ENCODE measurements around the gene SLC9A3.
A peak's percentile ranks its signal among the peaks of the same experiment; 100 is the strongest.

Gene SLC9A3

DNA sequence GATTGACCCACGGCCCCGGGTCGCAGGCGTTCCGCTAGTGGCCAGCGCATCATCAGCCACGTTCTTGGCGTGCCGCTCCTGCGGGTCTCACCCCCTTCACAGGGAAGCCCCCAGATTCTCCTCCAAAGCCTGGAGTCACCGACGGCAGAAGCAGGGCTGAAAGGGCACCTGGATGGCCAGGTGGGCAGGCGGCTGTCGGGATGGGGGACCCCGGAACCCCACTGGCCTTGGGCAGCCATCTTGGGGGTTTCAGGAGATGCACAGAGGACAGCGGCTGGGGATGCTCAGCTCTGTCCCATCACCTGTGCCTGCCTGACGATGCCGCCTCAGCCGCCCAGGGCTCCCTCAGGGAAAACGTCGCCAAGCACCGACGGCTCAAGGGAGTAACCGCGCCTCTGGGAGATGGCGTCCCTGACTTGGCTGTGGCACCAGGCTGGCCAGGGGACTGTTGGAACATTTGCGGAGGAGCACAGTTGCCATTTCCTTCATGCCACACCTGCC, 14.1 kb upstream of the SLC9A3 start:
- no peak for DNase-seq

DNA sequence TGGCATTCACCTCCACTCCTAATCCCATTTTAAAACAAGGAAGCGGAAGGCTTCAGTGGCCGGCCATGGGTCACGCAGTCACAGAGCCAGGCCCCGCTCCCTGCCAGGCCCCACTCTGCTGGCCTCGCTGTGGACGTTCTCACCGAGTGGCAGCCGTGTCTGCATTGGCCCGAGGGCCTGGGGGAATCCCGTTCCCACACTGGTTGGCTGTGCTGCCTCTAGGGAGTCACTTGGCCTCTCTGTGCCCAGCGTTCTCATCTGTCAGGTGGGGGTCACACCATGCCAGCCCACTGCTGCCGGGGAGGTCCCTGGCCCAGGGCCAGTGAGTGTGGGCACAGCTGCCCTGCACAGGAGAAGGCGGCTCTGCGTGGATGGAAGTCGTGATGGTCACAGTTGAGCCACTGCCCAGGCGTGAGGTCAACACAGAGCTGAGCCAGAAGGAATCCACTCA, 13.4 kb upstream of the SLC9A3 start:
- DNase-seq, result no peak

DNA sequence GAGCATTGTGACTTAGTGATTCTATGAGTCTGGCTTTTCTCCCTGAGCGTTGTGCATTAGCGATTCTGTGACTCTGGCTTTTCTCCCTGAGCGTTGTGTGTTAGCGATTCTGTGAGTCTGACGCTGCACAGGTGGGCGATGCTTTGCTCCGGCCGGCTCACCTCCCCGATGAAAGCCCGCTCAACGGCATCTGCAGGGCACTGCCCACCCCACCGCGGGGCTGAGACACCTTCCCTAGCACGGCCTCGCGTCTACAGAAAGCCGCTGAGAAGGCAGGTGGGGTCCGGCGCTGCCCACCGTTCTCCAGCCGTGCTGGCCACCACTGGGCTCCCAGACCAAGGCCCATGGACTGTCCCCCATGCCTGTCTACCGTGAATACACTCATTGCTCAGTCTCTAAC, 12.8 kb upstream of the SLC9A3 start:
- DNase-seq, result no peak

DNA sequence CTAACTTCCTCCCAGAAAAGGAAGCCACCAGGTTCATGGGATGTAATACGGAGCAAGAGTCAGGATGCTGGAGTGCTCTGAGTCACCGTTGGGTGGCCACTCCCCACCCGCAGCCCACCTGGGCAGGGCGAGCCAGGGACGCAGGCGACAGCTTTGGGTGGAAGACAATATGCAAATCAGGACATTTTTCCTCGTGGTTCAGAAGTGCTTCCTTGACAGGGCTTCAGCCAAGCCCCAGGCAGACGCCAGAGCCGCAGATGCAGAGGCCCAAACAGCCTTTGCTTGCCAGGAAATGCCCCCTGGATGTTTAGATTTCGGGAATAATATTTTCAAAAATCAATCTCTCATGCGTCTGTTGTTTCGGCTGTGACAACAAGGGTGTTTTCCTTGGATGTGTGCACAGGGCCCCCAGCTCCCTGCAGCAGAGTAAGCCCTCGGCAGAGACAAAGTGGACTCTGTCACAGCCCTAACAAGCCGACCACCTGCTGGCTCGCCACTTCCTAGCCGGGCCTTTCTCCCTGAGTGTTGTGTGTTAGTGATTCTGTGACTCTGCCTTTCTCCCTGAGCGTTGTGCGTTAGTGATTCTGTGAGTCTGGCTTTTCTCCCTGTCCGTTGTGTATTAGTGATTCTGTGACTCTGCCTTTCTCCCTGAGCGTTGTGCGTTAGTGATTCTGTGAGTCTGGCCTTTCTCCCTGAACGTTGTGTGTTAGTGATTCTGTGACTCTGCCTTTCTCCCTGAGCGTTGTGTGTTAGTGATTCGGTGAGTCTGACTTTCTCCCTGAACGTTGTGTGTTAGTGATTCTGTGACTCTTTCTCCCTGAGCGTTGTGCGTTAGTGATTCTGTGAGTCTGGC, 11.8 kb upstream of the SLC9A3 start:
- DNase-seq, result no peak

DNA sequence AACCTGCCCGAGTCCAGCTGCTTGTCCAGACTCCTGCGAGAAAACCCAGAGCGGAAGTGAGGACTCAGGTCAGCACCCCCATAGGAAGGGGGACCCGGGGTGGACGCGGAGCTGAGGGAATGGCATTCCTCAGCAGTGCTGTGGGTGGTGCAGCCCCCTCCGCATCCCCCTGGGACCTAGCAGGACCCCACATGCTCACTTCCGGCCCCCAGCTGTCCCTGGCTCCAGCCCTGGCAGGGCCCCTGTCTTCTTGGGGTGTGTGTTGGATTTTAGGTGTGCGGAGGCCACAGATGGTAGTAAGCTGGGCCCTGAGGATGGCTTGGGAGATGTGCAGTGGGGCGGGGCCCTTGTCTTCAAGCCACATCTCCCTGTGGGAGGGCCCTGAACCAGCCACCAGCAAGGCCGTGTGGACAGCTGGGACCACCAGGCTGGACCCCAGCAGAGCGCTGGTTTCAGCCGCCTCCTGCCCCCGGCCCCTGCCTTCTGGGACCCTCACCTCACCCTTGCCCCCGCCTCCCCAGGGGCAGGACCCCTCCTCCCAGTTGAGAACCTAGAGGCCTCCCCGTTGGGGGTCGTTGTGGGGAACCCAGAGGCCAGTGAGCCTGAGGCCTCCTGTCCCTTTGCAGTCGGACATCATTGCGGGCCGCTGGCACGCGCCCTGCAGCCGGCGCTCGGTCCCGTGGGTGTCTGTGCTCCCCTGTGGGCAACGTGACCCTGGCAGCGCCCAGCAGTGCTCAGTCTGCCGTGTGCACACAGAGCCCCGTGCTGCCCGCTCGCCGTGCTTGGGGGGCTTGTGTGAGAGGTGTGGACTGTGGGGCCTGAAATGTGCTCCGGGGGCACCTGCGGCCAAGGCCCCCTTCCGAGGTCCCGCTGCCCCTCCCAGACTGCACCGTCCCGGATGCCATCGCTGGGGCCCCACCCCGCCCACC, 10.8 kb upstream of the SLC9A3 start:
- no peak for DNase-seq

DNA sequence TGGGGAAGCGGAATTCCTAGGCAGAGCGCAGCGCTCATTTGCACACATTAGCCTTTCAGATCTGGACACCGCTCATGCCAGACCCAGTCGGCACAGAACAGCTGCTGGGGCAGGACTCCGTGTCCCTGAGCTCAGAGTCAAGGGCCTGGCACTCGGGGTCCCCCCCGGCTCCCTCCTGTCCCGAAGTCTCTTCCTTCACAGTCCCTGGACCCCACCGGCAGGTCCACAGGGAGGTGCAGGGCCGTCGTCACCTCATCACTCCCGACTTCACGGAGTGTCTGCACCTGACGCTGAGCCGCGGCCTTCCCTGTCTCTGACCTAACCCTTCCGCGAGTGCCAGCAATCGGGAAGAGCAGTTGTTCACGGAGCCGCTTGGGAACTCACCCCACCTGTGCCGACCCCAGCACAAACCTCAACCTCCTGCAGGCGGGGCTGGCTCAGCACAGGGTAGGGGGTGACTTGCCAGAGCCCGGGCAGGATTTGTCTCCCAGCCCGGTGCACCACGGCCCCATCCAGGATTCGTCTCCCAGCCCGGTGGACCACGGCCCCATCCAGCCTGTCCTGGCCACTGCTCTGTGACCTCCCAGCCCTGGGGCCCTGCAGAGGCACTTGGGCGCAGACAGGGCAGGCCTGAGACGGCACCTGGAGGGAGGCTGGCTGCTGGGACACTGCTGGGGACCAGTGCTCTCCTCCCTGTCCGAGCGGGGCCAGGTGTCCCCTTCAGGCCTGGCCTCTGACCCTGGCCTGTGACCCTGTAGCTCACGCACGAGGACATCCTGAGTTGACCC, 9.9 kb upstream of the SLC9A3 start:
- no peak for DNase-seq

DNA sequence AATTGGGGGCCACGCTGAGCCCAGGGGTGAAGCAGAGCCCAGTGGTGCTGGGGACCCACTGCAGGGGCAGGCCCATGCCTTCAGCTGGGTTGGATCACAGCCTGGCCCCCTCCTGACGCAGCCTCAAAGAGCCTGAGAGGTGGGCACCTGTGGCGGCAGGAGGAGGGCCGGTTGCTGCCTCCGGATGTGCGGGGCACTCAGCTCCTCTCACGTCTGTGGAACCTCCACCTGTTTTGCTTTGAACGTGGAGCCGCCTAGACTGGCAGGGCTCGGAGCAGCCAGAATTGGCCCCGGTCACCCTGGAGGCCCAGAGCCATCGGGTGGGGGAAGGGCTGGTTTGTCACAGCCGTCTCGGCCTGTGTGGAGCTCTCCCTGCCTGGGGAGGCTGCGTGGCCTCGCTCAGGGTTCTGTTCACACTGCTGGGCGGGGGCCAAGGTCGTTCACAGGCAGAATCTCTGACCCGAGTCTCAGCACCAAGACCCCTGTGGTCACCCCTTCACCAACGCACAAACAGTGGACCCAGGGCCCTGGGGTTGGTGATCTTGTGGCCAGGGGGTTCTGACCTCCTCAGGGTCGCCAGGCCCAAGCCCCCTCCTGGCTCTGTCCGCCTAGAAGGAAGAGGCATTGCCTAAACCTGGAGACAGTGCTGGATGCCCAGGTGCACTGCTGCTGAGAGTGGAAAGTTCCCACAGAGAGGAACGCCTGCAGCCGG, 9.2 kb upstream of the SLC9A3 start:
- no peak for DNase-seq

DNA sequence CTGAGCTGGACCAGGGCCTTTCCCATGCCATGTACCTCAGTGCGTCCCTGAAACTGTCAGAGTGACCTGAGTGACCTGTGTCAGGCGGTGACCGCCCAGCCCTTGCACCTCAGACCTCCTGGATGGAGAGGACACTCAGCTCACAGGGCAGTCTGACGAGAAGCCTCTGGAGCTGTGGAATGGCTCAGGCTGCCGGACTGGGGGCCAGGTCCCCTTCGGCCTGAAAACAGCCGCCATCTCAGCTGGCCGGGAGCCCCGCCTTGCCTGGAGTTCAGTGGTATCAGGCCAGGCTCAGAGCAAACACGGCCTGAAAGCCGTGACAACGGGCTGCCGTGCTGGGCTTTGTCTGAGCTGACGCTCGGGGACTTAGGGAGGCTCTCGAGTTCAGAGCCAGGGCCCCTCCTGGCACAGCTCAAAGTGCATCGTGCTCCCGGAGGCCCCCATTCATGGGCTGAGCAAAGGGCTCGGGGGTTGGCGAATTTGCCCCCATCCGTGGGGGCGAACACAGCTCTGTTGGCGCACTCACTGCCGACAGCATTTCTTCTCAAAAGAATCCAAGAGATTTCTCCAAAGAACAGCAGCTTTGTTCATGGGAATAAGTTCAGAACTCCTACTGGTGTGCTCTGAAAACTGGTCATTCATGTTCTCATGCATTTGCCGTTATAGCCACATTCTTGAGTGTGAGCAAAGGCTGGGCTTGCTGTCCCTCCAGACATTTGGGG, 8.4 kb upstream of the SLC9A3 start:
- DNase-seq, result no peak

DNA sequence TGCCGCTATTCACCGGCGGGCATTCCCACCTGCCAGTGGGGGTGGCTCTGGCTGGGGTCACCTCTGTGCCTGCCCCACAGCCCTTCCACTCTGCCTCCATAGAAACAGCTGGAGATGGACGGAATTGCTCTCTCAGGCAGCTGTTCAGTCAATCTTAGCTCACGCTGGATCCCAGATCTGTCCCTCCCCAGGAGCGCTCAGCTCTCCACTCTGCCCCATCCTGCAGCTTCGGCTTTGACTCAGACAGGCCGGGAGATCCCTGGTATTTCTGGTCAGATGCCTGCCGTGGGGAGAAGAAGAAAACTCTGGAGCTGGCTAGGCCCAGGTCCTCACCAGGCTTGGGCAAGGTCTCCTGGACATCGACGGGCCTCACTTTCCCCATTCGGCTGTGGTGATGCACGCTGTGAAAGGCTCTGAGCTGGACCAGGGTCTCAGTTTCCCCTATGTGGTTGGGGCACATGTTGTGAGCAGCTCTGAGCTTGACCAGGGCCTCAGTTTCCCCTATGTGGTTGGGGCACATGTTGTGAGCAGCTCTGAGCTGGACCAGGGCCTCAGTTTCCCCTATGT, 7.6 kb upstream of the SLC9A3 start:
- DNase-seq, result no peak

DNA sequence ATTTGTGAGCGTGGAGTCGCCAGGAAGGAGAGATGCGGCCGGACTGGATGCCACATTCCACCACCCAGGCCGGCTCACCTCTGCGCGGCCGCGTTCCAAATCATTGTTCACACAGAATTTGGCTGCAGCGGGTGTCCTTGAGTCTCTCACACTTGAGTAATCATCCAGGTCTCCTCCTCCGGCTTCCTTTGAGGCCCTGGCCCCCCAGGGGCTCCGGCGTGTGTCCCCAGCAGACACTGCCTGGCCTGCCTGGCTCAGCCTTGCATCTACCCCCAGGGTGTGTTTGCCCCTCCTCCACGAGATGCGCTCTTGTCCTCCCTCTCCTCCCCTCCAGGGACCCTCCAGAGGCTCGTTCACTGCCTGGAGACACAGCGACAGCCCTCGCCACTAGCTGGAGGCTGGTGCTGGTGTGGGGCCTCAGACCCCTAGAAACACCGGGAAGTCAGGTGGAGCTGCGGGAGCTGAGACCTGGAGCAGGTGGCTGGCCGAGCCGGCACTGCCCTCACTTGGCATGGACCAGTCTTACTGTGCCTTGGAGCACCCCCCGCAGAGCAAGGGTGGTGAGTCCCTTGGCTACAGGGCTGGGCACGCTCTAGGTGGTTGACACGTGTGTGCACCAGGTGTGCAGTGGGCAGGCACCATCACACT, 7.0 kb upstream of the SLC9A3 start:
- DNase-seq, result no peak

DNA sequence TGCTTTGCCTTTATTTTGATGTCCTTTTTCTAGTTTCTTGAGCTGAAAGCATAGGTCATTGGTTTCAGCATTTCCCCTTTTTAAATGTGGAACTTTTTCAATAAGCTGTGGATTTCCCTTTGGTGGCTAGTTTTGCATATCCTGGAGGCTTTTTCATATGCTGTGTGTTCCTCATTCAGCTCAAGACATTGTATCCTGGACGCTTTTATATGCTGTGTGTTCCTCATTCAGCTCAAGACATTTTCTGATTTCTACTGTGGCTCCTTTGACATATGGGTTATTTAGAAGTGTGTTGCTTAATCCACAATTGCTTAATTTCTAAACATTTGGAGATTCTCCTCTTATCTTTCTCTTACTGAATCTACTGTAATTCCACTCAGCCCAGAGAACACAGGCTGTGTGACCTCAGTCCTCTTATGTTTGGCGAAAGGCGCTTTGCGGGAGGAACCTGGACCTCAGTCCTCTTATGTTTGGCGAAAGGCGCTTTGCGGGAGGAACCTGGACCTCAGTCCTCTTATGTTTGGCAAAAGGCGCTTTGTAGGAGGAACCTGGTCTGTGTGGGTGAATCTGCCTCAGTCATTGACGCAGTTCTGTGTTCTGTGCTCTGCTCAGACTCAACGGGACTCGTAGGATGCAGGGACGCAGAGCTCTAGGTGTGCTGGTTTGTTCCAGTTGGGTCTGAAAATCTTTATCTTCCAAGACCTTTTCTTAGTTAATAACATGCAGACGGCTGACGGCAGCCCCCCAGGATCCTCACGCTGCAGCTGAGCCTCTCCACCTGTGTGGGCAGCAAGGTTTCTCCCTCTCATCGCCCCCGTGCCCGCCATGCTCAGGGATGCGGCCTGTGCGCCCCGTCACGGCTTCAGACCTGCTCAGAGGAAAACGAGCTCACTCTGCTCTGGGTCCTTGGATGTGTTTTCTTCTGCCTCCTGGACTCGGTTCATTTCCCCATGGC, 6.0 kb upstream of the SLC9A3 start:
- no peak for DNase-seq

DNA sequence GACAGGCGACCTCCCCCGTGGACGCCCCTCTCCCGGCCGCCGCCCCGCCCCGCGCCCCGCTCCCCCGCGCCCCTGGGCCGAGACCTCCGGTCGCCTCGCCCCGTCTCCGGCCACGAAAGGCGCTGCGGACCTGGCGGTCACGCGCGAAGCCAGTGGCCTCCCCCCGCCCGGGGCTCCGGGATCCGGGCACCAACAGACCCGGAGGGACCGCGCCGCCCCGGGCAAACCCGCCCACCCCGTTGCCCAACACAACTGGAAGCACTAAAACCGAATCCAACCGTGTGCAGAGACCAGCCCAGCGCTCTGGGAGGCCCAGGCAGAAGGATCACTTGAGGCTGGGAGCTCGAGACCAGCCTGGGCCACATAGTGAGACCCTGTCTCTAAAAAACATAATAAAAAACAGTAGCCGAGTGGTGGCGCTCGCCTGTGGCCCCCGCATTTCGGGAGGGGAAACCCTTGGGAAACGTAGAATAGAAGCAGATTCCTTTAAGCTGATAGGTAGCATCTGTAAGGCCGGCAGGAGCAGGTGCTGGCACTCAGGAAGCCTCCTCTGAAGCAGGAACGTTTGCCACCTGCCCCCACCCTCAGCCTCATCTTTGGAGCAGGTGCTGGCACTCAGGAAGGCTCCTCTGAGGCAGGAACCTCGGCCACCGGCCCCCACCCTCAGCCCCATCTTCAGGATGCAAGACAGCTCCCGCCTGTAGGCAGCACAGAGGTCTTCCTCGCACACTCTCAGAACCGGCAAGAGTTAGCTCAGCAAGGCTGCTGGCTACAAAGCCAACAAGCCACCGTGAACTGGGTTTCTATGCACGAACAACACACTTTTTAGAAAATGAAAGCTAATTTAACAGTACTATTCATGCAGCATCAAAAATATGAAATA, 4.6 kb upstream of the SLC9A3 start:
- no peak for DNase-seq

DNA sequence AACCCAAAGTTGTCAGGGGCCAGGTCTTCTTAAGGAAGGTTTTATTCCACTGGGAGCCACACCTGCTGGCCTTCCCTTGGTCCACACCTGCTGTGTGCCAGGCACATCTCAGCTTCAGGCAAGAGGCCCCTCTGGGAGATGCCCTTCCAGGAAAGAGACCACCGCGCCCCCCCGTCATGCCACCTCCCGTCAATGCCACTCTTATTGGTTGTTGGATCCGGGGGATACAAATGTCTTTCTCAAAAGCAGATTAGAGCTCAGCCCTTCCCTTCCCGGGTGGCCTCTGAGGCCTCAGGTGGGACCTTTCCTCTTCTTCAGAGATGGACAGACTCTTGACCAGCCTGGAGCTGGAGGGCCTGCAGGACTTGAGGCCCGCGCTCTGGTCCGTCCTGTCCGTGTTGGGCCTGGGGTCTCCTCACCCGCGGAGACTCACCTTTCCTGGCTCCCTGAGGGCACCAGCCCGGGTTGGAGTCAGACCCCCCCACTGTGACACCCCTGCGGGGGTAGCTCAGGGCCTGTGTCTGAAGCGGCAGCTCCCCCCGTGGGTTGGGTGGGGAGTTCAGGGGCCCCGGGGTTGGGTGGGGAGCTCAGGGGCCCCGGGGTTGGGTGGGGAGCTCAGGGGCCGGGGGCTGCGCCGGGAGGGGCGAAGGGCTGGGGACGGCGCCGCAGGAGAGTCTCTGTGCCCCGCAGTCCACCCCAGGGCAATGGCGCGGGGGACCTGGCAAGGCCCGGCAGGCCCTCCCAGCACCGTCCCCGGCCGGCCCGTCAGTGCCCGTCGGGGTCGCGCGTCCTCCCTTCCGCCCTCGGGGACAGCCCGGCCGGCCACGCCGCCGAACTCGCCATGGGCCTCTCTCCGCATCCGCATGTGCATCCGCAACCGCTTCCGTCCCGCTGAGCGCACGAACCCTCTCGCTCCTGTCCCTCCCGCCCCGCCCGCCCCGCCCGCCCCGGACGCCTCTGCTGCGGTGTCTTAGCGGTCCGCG, 3.7 kb upstream of the SLC9A3 start:
- DNase-seq, result peak; percentile 19

DNA sequence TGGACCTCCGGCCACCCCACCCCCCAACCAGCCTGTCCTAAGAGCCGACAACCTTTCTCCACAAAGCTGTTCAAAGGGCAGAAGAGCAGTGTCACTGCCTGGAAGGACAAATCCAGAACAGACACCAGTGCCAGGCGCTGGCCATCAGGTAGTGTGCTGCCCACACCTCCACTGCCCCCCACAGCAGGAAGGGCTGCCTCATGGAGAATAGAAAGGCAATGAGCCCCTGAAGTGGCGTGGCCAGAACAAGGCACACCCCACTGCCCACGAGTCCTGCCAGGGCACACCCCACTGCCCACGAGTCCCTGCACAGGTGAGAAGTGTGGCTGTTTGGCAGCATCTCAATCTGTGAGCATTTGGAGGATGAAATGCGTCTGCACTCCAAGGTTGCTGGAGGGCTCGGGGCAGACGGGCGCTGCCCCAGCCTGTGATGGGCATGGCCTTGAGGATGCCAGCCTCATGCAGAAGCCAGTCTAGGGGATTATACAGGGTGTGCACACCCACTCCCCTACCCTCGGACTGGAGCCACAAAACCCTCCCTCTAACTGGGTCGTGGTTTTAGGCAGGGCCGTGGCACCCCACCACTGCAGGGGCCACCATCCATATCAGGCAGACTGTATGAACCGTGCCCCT, 2.3 kb upstream of the SLC9A3 start:
- no peak for DNase-seq

DNA sequence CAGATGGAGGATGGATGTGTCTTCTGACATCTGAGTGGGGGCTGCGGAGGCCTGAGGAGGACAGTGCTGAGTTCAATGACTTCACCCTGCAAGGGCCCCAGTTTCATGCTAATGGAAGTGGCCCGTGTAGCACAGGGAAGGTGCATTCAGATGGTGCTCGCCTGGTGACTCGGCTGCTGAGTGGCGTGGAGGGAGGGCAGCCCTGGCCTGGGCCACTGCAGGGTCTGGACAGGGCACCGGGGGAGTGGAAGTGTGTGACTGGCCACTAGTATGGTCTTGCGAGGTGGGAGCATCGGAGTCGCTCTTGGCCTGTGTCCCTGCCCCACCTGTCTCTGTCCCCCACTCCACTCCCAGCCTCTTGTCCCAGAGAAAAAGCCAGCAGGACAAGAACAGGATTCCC, 1.7 kb upstream of the SLC9A3 start:
- no peak for DNase-seq

DNA sequence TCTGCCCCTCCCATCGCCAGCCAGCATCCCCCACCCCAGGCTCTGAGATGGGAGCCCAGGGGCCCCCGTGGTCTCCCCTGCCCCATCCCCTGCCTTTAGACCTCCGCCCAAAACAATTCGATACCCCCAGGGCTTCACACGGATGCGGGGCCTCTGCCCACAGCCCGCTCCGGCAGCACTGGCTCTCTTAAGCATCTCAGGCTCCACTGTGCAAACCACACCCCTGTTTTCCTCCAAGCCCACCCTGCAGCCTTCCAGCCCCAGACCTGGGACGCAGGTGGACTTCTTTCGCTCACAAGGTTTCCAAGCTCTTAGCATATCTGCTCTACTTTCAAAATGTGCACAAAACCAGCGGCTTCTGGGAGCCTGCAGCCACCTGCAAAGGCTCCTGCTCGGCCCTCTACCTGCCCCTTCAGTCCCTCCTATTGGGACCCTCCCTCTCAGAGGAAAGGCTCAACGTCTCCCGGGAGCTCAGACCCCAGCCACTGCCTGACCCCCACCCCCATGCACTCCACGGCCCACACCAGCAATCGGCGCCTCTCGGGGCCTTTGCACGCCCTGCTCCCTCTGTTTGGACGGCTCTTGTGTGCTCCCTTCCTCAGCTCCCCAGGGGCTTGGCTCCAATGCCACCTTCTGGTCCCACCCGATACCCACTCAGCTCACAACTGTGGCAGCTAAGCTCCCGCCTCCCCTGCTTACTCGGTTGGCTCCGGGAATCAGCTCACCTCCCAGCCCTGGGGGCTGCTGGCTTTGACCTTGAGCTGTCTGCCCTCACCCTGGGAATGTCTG, 918 bp upstream of the SLC9A3 start:
- DNase-seq, result no peak

All from activated CD4-positive, alpha-beta T cell treated with anti-CD3 and anti-CD28 coated beads, Interleukin-2, amount 50 U/mL, for 16 hours (primary cell).